ENCODE data around the gene STX8.
A peak's percentile ranks its signal among the peaks of the same experiment; 100 is the strongest.

Gene STX8

DNA sequence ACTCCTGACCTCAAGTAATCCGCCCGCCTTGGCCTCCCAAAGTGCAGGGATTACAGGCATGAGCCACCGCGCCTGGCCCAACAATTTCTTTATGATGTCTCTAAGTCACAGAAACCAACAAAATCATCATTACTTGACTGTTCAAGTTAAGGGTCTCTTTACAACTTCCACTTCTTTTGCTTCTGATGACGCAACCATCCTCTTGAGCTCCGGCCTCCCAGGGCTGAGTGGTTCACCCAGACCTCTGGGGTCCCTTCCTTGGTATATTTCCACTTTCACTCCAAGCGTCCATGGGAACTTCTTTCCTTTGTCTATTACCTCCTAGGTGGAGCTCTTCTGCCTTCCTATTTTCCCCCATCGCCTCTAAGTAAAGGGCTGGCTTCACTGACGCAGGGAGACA lies 300.6 kb downstream of the STX8 start:
- no peak overlapping the region for H3K4me3 ChIP-seq (ENCODE audit: low read depth, low read length)
- DNase-seq (ENCODE audit: low read depth, low spot score): no peak
- CTCF ChIA-PET: interaction anchor here (1.2 to 1.3 kb wide), 2 partner anchors 14 to 245 kb away, joined by 3 read pairs; no protein-coding TSS in a partner anchor
- POLR2A ChIA-PET: no interaction called here
- TF ChIP-seq, protein P1, sequence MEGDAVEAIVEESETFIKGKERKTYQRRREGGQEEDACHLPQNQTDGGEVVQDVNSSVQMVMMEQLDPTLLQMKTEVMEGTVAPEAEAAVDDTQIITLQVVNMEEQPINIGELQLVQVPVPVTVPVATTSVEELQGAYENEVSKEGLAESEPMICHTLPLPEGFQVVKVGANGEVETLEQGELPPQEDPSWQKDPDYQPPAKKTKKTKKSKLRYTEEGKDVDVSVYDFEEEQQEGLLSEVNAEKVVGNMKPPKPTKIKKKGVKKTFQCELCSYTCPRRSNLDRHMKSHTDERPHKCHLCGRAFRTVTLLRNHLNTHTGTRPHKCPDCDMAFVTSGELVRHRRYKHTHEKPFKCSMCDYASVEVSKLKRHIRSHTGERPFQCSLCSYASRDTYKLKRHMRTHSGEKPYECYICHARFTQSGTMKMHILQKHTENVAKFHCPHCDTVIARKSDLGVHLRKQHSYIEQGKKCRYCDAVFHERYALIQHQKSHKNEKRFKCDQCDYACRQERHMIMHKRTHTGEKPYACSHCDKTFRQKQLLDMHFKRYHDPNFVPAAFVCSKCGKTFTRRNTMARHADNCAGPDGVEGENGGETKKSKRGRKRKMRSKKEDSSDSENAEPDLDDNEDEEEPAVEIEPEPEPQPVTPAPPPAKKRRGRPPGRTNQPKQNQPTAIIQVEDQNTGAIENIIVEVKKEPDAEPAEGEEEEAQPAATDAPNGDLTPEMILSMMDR (IDR thresholded peaks at IDR 0.05; ENCODE audit: insufficient read depth, low read length, missing control alignments): no peak

DNA sequence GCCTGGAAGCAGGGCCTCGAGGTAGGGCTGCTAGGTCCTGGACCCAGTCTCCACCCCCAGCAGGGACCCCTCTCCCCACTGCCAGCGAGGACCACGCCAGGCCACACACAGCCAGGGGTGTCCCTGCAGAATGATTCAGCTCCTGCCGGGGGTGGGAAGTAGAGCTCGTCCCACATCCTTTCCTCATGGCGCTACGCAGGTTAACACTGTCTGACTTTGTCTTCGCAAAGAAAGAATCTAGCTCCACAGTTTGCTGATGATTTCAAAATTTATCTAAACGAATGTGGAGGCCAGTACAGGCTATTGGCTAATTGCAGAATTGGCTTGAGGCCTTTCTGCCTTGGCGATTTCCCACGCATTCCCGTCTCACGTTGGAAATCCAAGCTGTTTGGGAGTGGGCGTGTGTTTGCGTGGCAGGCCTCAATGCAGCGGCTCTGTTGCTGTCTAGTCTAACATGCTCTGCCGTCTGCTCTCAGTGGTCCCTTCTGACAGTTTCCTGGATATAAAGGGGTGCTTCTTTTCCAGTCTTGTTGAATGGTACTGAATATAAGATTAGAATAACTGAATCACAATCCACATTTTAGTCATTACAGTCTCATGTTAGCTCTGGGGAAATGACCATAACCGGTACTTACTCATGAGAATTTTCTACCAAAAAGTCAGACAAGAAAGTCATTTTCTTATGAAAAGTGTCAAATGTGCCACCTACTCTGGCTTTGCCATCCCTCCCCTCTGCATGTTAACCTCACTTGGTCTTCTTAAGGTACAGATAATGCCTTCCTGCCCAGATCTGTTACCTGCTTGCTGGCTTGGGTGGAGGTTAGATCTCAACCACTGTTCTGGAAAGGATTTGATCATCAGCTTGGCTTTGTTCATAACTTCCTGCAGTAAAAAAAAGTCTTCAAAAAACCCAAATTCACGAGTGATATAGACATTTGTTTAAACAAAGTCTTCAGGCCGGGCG lies 301.9 kb downstream of the STX8 start:
- H3K4me3 ChIP-seq (ENCODE audit: low read depth, low read length): no peak overlapping the region
- TF ChIP-seq, protein P1 (IDR thresholded peaks at IDR 0.05; ENCODE audit: insufficient read depth, low read length, missing control alignments): no peak
- DNase-seq (ENCODE audit: low read depth, low spot score): no peak
- ChIA-PET POLR2A (no interaction called here), CTCF (interaction anchor here (1.1 kb wide), 1 partner anchor 54 kb away, joined by 3 read pairs; no protein-coding TSS in a partner anchor)

DNA sequence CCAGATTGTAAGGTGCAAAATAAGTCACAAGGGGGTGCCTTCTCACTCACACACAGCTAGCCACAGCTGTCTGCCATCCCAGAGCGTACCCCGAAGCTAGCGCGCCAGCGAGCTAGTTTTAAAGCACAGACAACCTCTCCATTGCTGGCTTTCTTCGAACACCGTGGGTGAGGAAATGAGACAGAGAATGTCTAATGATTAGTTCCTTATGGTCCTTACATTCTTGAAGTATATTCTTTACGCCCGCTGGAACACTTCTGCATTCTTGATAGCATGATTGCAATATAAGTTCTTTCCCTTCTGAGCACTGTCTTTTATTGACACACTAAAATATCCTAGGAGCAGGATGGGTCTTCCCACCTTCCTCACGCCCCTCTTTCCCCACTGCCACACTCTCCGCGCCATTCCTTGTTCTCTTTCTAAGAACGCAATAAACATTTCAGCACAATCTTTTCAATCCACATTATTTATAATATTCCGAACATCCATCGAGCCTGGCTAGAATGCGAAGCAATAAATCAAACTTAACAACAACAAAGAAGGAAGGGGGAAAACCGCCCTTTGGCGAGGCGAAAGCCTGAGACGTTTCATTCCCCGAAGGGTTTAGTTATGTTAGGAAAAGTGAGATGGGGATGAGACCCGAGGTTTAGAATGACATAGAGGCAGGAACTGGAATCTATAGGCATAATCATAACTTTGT lies 303.0 kb downstream of the STX8 start:
- ChIA-PET CTCF (interaction anchor here (1.1 to 1.2 kb wide), 2 partner anchors 53 to 198 kb away, joined by 3 read pairs; no protein-coding TSS in a partner anchor), POLR2A (no interaction called here)

DNA sequence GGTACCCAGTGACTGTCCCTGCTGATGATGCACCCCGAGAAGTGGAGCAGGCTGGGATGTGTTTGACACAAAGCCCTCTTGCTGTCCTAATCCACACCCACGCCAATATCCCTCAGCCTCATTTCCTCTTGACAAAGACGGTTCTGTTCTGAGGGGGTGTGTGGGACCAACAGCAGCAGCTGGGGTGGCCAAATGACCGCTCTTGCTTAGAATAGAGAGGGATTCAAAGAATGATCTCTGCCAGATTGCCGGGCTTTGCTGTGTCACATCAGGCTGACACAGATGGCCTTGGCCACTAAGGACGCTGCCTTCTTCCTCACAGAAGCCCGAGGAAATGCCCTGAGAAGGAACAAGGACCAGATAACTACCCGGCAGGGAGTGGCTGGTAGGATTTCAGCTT lies 303.6 kb downstream of the STX8 start:
- TF ChIP-seq, protein P1 (IDR thresholded peaks at IDR 0.05; ENCODE audit: insufficient read depth, low read length, missing control alignments): no peak
- ChIA-PET POLR2A (no interaction called here), CTCF (interaction anchor here (1.2 kb wide), 1 partner anchor 198 kb away, joined by 3 read pairs; no protein-coding TSS in a partner anchor)
- no peak overlapping the region for H3K4me3 ChIP-seq (ENCODE audit: low read depth, low read length)
- DNase-seq (ENCODE audit: low read depth, low spot score): no peak

More for the DNA sequence above, 303.0 kb downstream of the STX8 start:
- TF ChIP-seq, protein P1 (IDR thresholded peaks at IDR 0.05; ENCODE audit: insufficient read depth, low read length, missing control alignments): no peak
- DNase-seq (ENCODE audit: low read depth, low spot score): peak; percentile 5
- no peak overlapping the region; the same call in 1 of the 2 replicates for H3K4me3 ChIP-seq (ENCODE audit: low read depth, low read length)

DNA sequence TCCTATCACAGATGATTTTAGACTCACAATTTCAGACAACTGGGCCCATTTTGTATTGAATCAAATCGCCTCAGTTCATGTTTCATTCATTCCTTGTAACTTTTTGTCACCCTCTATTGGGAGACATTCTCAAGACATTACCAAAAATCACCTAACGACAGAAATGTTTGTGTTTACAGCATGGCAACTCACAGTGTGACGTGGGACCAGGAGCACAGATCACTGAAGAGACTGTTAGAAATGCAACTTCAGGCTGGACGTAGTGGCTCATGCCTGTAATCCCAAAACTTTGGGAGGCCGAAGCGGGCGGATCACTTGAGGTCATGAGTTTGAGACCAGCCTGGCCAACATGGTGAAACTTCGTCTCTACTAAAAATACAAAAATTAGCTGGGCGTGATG lies 304.7 kb downstream of the STX8 start:
- TF ChIP-seq, protein P1 (IDR thresholded peaks at IDR 0.05; ENCODE audit: insufficient read depth, low read length, missing control alignments): no peak
- ChIA-PET POLR2A (no interaction called here), CTCF (no interaction called here)
- DNase-seq (ENCODE audit: low read depth, low spot score): no peak
- H3K4me3 ChIP-seq (ENCODE audit: low read depth, low read length): no peak overlapping the region

All from AG04449 (cell line).